ENCODE results near the gene WFS1. TPM values are rescaled to one million over a fixed set of nuclear protein-coding genes. Genes with fewer than 3 reads are reported as not detected.

The WFS1 gene
- total and polyA plus RNA-seq, 10 donors: 4.9 to 62.2 (median 34.8) TPM

DNA sequence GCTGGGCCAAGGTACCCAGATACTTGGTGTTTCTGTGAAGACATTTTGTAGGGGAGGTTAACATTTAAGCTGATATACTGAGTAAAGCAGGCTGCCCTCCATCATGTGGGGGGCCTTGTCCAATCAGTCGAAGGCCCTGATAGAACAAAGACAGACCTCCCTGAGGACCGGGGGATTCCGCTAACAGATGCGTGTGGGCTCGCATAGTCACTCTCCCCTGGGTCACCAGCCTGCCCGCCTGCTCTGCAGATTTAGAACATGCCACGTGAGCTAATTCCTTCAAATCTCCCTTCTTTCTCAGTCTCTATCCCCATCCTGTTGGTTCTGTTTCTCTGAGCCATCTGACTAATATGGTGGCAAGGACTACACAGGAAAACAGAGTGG lies 60.7 kb downstream of the WFS1 start:
- WGBS, 5 donors: 78 to 92% (median 86%) methylated on average over 7 of the region's 7 CpGs
- Histone ChIP-seq H3K4me3 (no peak overlapping the region), H3K36me3 (no peaks in the 10 kb centered on the region), H3K27me3 (replicated peaks in 1 of 7) (peaks cover 0 to 89% (median 20%) of the 10 kb centered on the region in 7 donors), H3K9me3 (peaks cover 0 to 15% (median 6%) of the 10 kb centered on the region in 8 donors), H3K27ac (no peak overlapping the region), H3K4me1 (peaks cover 0 to 20% (median 14%) of the 10 kb centered on the region in 6 donors)
- DNase-seq: no peak
- intact Hi-C loops (cut with DNase I; ENCODE audit: low total_unique reads): loop anchor here (5.0 kb wide), 1 partner anchor 217 kb away; no protein-coding TSS in a partner anchor
- TF ChIP-seq POLR2A (IDR thresholded peaks at IDR 0.05): no peak
- TF ChIP-seq, protein P1, sequence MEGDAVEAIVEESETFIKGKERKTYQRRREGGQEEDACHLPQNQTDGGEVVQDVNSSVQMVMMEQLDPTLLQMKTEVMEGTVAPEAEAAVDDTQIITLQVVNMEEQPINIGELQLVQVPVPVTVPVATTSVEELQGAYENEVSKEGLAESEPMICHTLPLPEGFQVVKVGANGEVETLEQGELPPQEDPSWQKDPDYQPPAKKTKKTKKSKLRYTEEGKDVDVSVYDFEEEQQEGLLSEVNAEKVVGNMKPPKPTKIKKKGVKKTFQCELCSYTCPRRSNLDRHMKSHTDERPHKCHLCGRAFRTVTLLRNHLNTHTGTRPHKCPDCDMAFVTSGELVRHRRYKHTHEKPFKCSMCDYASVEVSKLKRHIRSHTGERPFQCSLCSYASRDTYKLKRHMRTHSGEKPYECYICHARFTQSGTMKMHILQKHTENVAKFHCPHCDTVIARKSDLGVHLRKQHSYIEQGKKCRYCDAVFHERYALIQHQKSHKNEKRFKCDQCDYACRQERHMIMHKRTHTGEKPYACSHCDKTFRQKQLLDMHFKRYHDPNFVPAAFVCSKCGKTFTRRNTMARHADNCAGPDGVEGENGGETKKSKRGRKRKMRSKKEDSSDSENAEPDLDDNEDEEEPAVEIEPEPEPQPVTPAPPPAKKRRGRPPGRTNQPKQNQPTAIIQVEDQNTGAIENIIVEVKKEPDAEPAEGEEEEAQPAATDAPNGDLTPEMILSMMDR (IDR thresholded peaks at IDR 0.05 in 8 of 11, conservative IDR thresholded peaks at IDR 0.05 in 3 of 11): no peak
- TF ChIP-seq POLR2AphosphoS5 (IDR thresholded peaks at IDR 0.05): no peak

- intact Hi-C loops (cut with DNase I; ENCODE audit: low total_unique reads): loop anchor here (5.0 kb wide), 1 partner anchor 216 kb away; no protein-coding TSS in a partner anchor
- no peak overlapping the region for H3K4me3 ChIP-seq
- 75 to 87% (median 82%) methylated on average over 8 of the region's 8 CpGs for WGBS, 5 donors
Measured at GRCh38 chr4:6331018-6331417, 61.4 kb downstream of the WFS1 start.

GRCh38 chr4:6331468-6331867 lies 61.8 kb downstream of the WFS1 start:
- Histone ChIP-seq H3K27ac (no peak overlapping the region), H3K4me3 (no peak overlapping the region), H3K36me3 (no peaks in the 10 kb centered on the region), H3K27me3 (replicated peaks in 1 of 7) (peaks cover 0 to 88% (median 22%) of the 10 kb centered on the region in 7 donors), H3K4me1 (peaks cover 0 to 11% (median 8%) of the 10 kb centered on the region in 6 donors), H3K9me3 (peaks cover 0 to 15% (median 6%) of the 10 kb centered on the region in 8 donors)
- intact Hi-C loops (cut with DNase I; ENCODE audit: low total_unique reads): loop anchor here (5.0 kb wide), 1 partner anchor 216 kb away; no protein-coding TSS in a partner anchor
- DNase-seq: no peak
- WGBS, 5 donors: 87 to 95% (median 90%) methylated on average over 6 of the region's 6 CpGs
- TF ChIP-seq POLR2A (IDR thresholded peaks at IDR 0.05): no peak
- TF ChIP-seq POLR2AphosphoS5 (IDR thresholded peaks at IDR 0.05): no peak
- TF ChIP-seq, protein P1 (IDR thresholded peaks at IDR 0.05 in 8 of 11, conservative IDR thresholded peaks at IDR 0.05 in 3 of 11): no peak

More at GRCh38 chr4:6331018-6331417, 61.4 kb downstream of the WFS1 start:
- TF ChIP-seq POLR2A (IDR thresholded peaks at IDR 0.05) (no peak), POLR2AphosphoS5 (IDR thresholded peaks at IDR 0.05) (no peak)
- TF ChIP-seq, protein P1 (IDR thresholded peaks at IDR 0.05 in 8 of 11, conservative IDR thresholded peaks at IDR 0.05 in 3 of 11): peak in 9 of 11 experiments; percentile 16 to 57 (median 45)
- H3K27ac ChIP-seq: no peak overlapping the region
- DNase-seq: no peak
- H3K9me3 ChIP-seq: peaks cover 0 to 15% (median 6%) of the 10 kb centered on the region in 8 donors
- H3K4me1 ChIP-seq: peaks cover 0 to 15% (median 9%) of the 10 kb centered on the region in 6 donors
- H3K27me3 ChIP-seq (replicated peaks in 1 of 7): peaks cover 0 to 89% (median 22%) of the 10 kb centered on the region in 7 donors
- H3K36me3 ChIP-seq: no peaks in the 10 kb centered on the region

- H3K36me3 ChIP-seq: no peaks in the 10 kb centered on the region
- peaks cover 0 to 83% (median 23%) of the 10 kb centered on the region in 7 donors for H3K27me3 ChIP-seq (replicated peaks in 1 of 7)
- TF ChIP-seq POLR2A (IDR thresholded peaks at IDR 0.05) (no peak), POLR2AphosphoS5 (IDR thresholded peaks at IDR 0.05) (no peak)
- TF ChIP-seq, protein P1 (IDR thresholded peaks at IDR 0.05 in 8 of 11, conservative IDR thresholded peaks at IDR 0.05 in 3 of 11): peak; percentile 18 to 78 (median 65)
- 43 to 52% (median 48%) methylated on average over 18 of the region's 18 CpGs for WGBS, 5 donors
- no peak overlapping the region for H3K4me3 ChIP-seq
- intact Hi-C loops (cut with DNase I; ENCODE audit: low total_unique reads): loop anchor here (5.0 kb wide), 1 partner anchor 215 kb away; no protein-coding TSS in a partner anchor
- no peak for DNase-seq
- peaks cover 0 to 4% (median 4%) of the 10 kb centered on the region in 6 donors for H3K4me1 ChIP-seq
- no peak overlapping the region for H3K27ac ChIP-seq
- H3K9me3 ChIP-seq: peaks cover 0 to 15% (median 6%) of the 10 kb centered on the region in 8 donors
Measured at GRCh38 chr4:6332042-6332668, 62.5 kb downstream of the WFS1 start.
